Endothelial cell of umbilical vein (primary cell): ENCODE data around the gene SLC4A2.

ENCODE experiments used
- CTCF ChIP-seq, 2 donors: IDR thresholded peaks; 1 replicate in 1 of 2; 2 replicates in 1 of 2; pipeline ENCODE4 v1.5.1; 2011; ENCODE audit warnings: low read length in 2 of 2, mild to moderate bottlenecking in 2 of 2, moderate library complexity in 2 of 2, control low read depth in 1 of 2, inconsistent platforms in 1 of 2, low read depth in 1 of 2; ENCODE audit not compliant: insufficient read depth in 1 of 2; ENCODE audit errors: extremely low read depth in 1 of 2
- EZH2 ChIP-seq: IDR thresholded peaks from 2 replicates; pipeline ENCODE4 v1.6.1; 2012; ENCODE audit warnings: borderline replicate concordance, low read depth, mild to moderate bottlenecking, moderate library complexity, low read length, inconsistent platforms; ENCODE audit not compliant: severe bottlenecking
- FOS ChIP-seq: IDR thresholded peaks from 2 replicates; pipeline ENCODE4 v1.6.1; 2011; ENCODE audit warnings: mild to moderate bottlenecking, low read length, moderate library complexity, borderline replicate concordance; ENCODE audit not compliant: insufficient read depth
- GATA2 ChIP-seq: IDR thresholded peaks from 2 replicates; pipeline ENCODE4 v1.7.0; 2011; ENCODE audit warnings: low read depth, mild to moderate bottlenecking, moderate library complexity, mixed read lengths, low read length; ENCODE audit not compliant: insufficient read length, insufficient read depth
- JUN ChIP-seq: IDR thresholded peaks from 2 replicates; pipeline ENCODE4 v1.6.1; 2011; ENCODE audit warnings: borderline replicate concordance, low read depth; ENCODE audit not compliant: insufficient read length, insufficient read depth
- MAX ChIP-seq: IDR thresholded peaks from 2 replicates; pipeline ENCODE4 v1.6.1; 2011; ENCODE audit not compliant: insufficient read depth, insufficient read length
- POLR2A ChIP-seq: IDR thresholded peaks from 2 replicates; pipeline ENCODE4 v1.6.1; 2012; ENCODE audit warnings: low read depth, mild to moderate bottlenecking, control low read depth, low read length
- POLR2AphosphoS5 ChIP-seq: IDR thresholded peaks from 2 replicates; pipeline ENCODE4 v1.6.1; 2012; ENCODE audit warnings: low read depth, mild to moderate bottlenecking, control low read depth, low read length, moderate library complexity; ENCODE audit not compliant: insufficient read depth

- TF ChIP-seq JUN, result no peak
- TF ChIP-seq CTCF (IDR thresholded peaks at IDR 0.05; ENCODE audit: extremely low read depth in 1 of 2, insufficient read depth in 1 of 2, low read depth in 1 of 2, low read length in 2 of 2), result no peak
- no peak for TF ChIP-seq POLR2A
- no peak for TF ChIP-seq POLR2AphosphoS5
- TF ChIP-seq GATA2, result no peak
- no peak for TF ChIP-seq MAX
- no peak for TF ChIP-seq EZH2
- TF ChIP-seq FOS, result no peak
Observed at GRCh38 chr7:151115836-151116418, 56.5 kb downstream of the SLC4A2 start.
